K562 (cell line): ENCODE results near the gene MFN1. TPM values are rescaled to one million over a fixed set of nuclear protein-coding genes. Genes with fewer than 3 reads are reported as not detected.

Experiments used
- ATAC-seq: fragments of 200-7000 bp; cut with Tn5 transposase; 3 replicates; pipeline ENCODE4 v1.9.1; 2020; ENCODE audit warnings: moderate library complexity
- BruUV-seq: library from RNA; stranded (reverse); fragments of 400-500 nt; replicated peaks from 2 replicates; lab custom pipeline; 2021; lab: Mats Ljungman, UMichigan
- CTCF ChIA-PET: fragments of 300-600 bp; formaldehyde crosslinking; extraction: SDS; loops from one replicate; lab custom pipeline; 2021; ENCODE audit warnings: low intra/inter-chr PET ratio; lab: Yijun Ruan, JAX
- POLR2A ChIA-PET: fragments of 300-600, 350-650 bp; sonication (Branson Sonifier 250); formaldehyde crosslinking; extraction: SDS; loops from one replicate; lab custom pipeline; 2021; ENCODE audit warnings: antibody characterized with exemption, inconsistent platforms; lab: Yijun Ruan, JAX
- DNase-seq, 4 experiments: peaks; one replicate each; pipeline versions ENCODE4 v3.0.0 to v3.0.0-alpha.2; 2011 to 2018; ENCODE audit warnings: low spot score in 3 of 4, mixed read lengths in 3 of 4; ENCODE audit errors: extremely low read depth in 1 of 4
- FAIRE-seq: peaks from 2 replicates; lab custom pipeline; 2011; peaks lifted over from hg19 to GRCh38; lab: Jason Lieb, UNC
- H2AFZ ChIP-seq: 2 replicates; pipeline ENCODE4 v1.6.0; 2011; ENCODE audit warnings: low read depth, low read length, control low read depth, inconsistent platforms
- H3K27ac ChIP-seq: fragments of 200-600 bp; 3 replicates; pipeline ENCODE4 v1.8.0; 2011; ENCODE audit warnings: low read depth, mild to moderate bottlenecking, control low read depth, inconsistent platforms, low read length, moderate library complexity, mixed read lengths; ENCODE audit errors: extremely low read depth
- H3K27me3 ChIP-seq, 2 experiments: fragments of 300-600 bp in 1 of 2; 2 replicates in 1 of 2; 3 replicates in 1 of 2; pipeline versions ENCODE4 v1.6.0 to v1.8.0; 2011; ENCODE audit warnings: inconsistent platforms in 2 of 2, low read length in 2 of 2, mild to moderate bottlenecking in 1 of 2, mixed read lengths in 1 of 2, moderate library complexity in 1 of 2; ENCODE audit not compliant: control insufficient read depth in 2 of 2, insufficient read depth in 2 of 2
- H3K36me3 ChIP-seq: fragments of 300-600 bp; 3 replicates; pipeline ENCODE4 v1.8.0; 2011; ENCODE audit warnings: mild to moderate bottlenecking, low read length, inconsistent platforms; ENCODE audit not compliant: control insufficient read depth, insufficient read depth
- H3K4me1 ChIP-seq, 2 experiments: fragments of 200-600 bp in 1 of 2; replicated peaks in 1 of 2; 2 replicates in 1 of 2; 3 replicates in 1 of 2; pipeline versions ENCODE4 v1.5.1 to v1.8.0; 2011; ENCODE audit warnings: inconsistent platforms in 2 of 2, low read length in 2 of 2, mild to moderate bottlenecking in 1 of 2, mixed read lengths in 1 of 2, moderate library complexity in 1 of 2; ENCODE audit not compliant: control insufficient read depth in 2 of 2, insufficient read depth in 2 of 2
- H3K4me2 ChIP-seq: 2 replicates; pipeline ENCODE4 v1.6.1; 2011; ENCODE audit warnings: low read length, control low read depth, inconsistent platforms, mixed read lengths; ENCODE audit not compliant: insufficient read depth
- H3K4me3 ChIP-seq: fragments of 200-600 bp; sonication (generic), shearing (Covaris generic); 2 replicates; pipeline ENCODE4 v1.5.1; 2016; ENCODE audit warnings: control low read depth, inconsistent platforms
- H3K79me2 ChIP-seq: fragments of 200-600 bp; 3 replicates; pipeline ENCODE4 v1.8.0; 2011; ENCODE audit warnings: low read length, inconsistent platforms; ENCODE audit not compliant: control insufficient read depth, insufficient read depth
- H3K9ac ChIP-seq, 2 experiments: 2 replicates each; pipeline versions ENCODE4 v1.6.0 to v1.6.1; 2011; ENCODE audit warnings: low read depth in 2 of 2, low read length in 2 of 2, control low read depth in 1 of 2, inconsistent platforms in 1 of 2, mild to moderate bottlenecking in 1 of 2, mixed read lengths in 1 of 2; ENCODE audit not compliant: insufficient read depth in 1 of 2
- H3K9me1 ChIP-seq: one replicate; pipeline ENCODE4 v1.6.0; 2011; ENCODE audit warnings: inconsistent platforms, mild to moderate bottlenecking, low read length, moderate library complexity; ENCODE audit not compliant: control insufficient read depth, insufficient read depth
- H3K9me3 ChIP-seq: replicated peaks from 2 replicates; pipeline ENCODE4 v1.5.1; 2011; ENCODE audit warnings: low read depth, low read length, inconsistent platforms; ENCODE audit not compliant: control insufficient read depth, insufficient read depth
- H4K20me1 ChIP-seq: replicated peaks from 2 replicates; pipeline ENCODE4 v1.6.1; 2011; ENCODE audit warnings: low read length, inconsistent platforms, mixed read lengths; ENCODE audit not compliant: control insufficient read depth, insufficient read depth
- CHD1 ChIP-seq: fragments of 200-600 bp; sonication (generic); IDR thresholded peaks from one replicate; pipeline ENCODE4 v1.6.1; 2012; ENCODE audit warnings: mild to moderate bottlenecking, moderate library complexity, low read length, inconsistent platforms
- ERF ChIP-seq: fragments of 450-650 bp; formaldehyde crosslinking; IDR thresholded peaks from 2 replicates; pipeline ENCODE4 v1.4.0; 2020; ENCODE audit warnings: mild to moderate bottlenecking, mixed read lengths
- MEIS2 ChIP-seq: fragments of 450-650 bp; IDR thresholded peaks from 2 replicates; pipeline ENCODE4 v1.6.1; 2014; ENCODE audit warnings: mild to moderate bottlenecking; ENCODE audit not compliant: partially characterized antibody
- PRDM10 ChIP-seq: fragments of 450-650 bp; IDR thresholded peaks from 2 replicates; pipeline ENCODE4 v1.6.1; 2018; ENCODE audit not compliant: partially characterized antibody
- RREB1 ChIP-seq: fragments of 250-450 bp; sonication (Bioruptor Pico); IDR thresholded peaks from 2 replicates; pipeline ENCODE4 v1.4.0; 2020
- SMARCA4 ChIP-seq: fragments of 450-650 bp; IDR thresholded peaks from 2 replicates; pipeline ENCODE4 v1.6.1; 2016
- SNRNP70 ChIP-seq: fragments of 200-400 bp; formaldehyde crosslinking; optimal IDR thresholded peaks from 2 replicates; pipeline ENCODE3; 2017; ENCODE audit warnings: low read depth, low read length
- WGBS: fragments of 100-300 bp; shearing (Covaris generic); methylation state at CpG from one replicate; pipeline ENCODE4 v1.1.6; 2016; ENCODE audit warnings: low coverage, mixed read lengths; ENCODE audit not compliant: insufficient coverage; ENCODE audit errors: missing lambda C conversion rate; 5-methylcytosine and 5-hydroxymethylcytosine counted together
- in situ Hi-C: fragments of 300-500 bp; cut with MboI; formaldehyde crosslinking; loops from 4 replicates; pipeline ENCODE4 v1.15.0; 2018; ENCODE audit warnings: inconsistent platforms, mixed read lengths
- intact Hi-C: fragments of 100-400 bp; cut with micrococcal nuclease; formaldehyde crosslinking; loops from 2 replicates; pipeline ENCODE4 v1.14.2; 2022
- polyA plus RNA-seq, 8 experiments: library from polyadenylated mRNA; depleted of rRNA in 4 of 8; stranded (reverse) in 5 of 8; unstranded in 3 of 8; fragments of >200 nt; fragmentation: Nextera tagmentation in 2 of 8; fragmentation: Illumina TruSeq in 1 of 8; extraction: Ambion mirVana in 2 of 8; extraction: Trizol in 1 of 8; gene quantifications; 2 replicates each; pipeline versions ENCODE4 v1.2.1 to v1.2.3, GENCODE V29; 2011 to 2014; ENCODE audit warnings: inconsistent platforms in 1 of 8, missing spikeins in 1 of 8
- total RNA-seq, 7 experiments: library from RNA; depleted of rRNA in 6 of 7; stranded (reverse); fragments of >200 nt in 6 of 7; fragmentation: Illumina TruSeq in 2 of 7; extraction: Trizol in 2 of 7; gene quantifications; 2 replicates each; pipeline versions ENCODE4 v1.2.1 to v1.2.3, GENCODE V29; 2011 to 2021; ENCODE audit warnings: low replicate concordance in 1 of 7
- TF ChIP-seq, protein P1 (sequence below), 2 experiments: fragments of 450-650 bp in 1 of 2; sonication (generic) in 1 of 2; formaldehyde crosslinking in 1 of 2; IDR thresholded peaks in 1 of 2; conservative IDR thresholded peaks in 1 of 2; 2 replicates each; pipeline versions ENCODE4 v1.6.1 to v1.8.1; 2016 to 2023; ENCODE audit warnings: mild to moderate bottlenecking in 2 of 2, moderate library complexity in 2 of 2, inconsistent platforms in 1 of 2, missing genetic modification reagents in 1 of 2

MFN1 gene
- total and polyA plus RNA-seq, 9 of the 15 experiments (the other 6 are each of a cell fraction or from before 2014, with no cell fraction given), result 10.5 to 42.7 (median 22.6) TPM

GRCh38 chr3:179425075-179425474 is 77.6 kb downstream of the MFN1 start (continued):
- TF ChIP-seq CHD1 (no peak), PRDM10 (no peak)

- Histone ChIP-seq H3K9me3 (no peaks in the 10 kb centered on the region), H3K27me3 (no peaks in the 10 kb centered on the region), H3K4me3 (no peak overlapping the region), H3K27ac (no peak overlapping the region), H3K4me2 (no peak overlapping the region), H3K79me2 (peaks cover 31% of the 10 kb centered on the region; the same call in 1 of the 3 replicates), H3K9ac (no peak overlapping the region), H3K36me3 (peaks cover 13% of the 10 kb centered on the region; the same call in 2 of the 3 replicates), H3K4me1 (no peaks in the 10 kb centered on the region; a peak in 1 of 5 replicates), H4K20me1 (no peaks in the 10 kb centered on the region), H2AFZ (no peak overlapping the region), H3K9me1 (no peaks in the 10 kb centered on the region)
- BruUV-seq, result no TSS peak
- POLR2A ChIA-PET, result no interaction called here
- intact Hi-C loops, result no loop called here
- WGBS, result 57% methylated on average over 8 of the region's 8 CpGs
- ATAC-seq, result no peak
- in situ Hi-C loops, result loop anchor here (25.0 kb wide), 1 partner anchor 1183 kb away; the partner anchor contains the start of gene TTC14
- no peak for FAIRE-seq
- CTCF ChIA-PET, result no interaction called here
- no peak for DNase-seq
- TF ChIP-seq RREB1 (CRISPR knock-in tag) (no peak), SMARCA4 (no peak), ERF (no peak), MEIS2 (no peak), CHD1 (no peak), SNRNP70 (no peak)
- TF ChIP-seq, protein P1, sequence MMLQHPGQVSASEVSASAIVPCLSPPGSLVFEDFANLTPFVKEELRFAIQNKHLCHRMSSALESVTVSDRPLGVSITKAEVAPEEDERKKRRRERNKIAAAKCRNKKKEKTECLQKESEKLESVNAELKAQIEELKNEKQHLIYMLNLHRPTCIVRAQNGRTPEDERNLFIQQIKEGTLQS (IDR thresholded peaks at IDR 0.05), result no peak
- TF ChIP-seq, protein P1 (CRISPR knock-in tag; conservative IDR thresholded peaks at IDR 0.05), result no peak
Measured at GRCh38 chr3:179428876-179429548, 81.5 kb downstream of the MFN1 start.
